ENCODE measurements around the gene OR1N2. TPM values are rescaled to one million over a fixed set of nuclear protein-coding genes. Genes with fewer than 3 reads are reported as not detected.
"Not testable (repeated sequence)": the region's sequence is repeated elsewhere in the genome, so short reads cannot be mapped to it uniquely, and the experiment has no call there.

Gene OR1N2
- total and polyA plus RNA-seq, 4 donors: not detected

GRCh38 chr9:122536134-122536533 is 16.8 kb upstream of the OR1N2 start:
- intact Hi-C loops (cut with DNase I): no loop called here
- H3K4me1 ChIP-seq (ENCODE audit: control insufficient read depth in 1 of 2, insufficient read depth in 2 of 2, low read length in 2 of 2): no peaks in the 10 kb centered on the region
- H3K27ac ChIP-seq (ENCODE audit: low read depth in 1 of 2, low read length in 2 of 2): no peak overlapping the region
- no peaks in the 10 kb centered on the region for H3K9me3 ChIP-seq (ENCODE audit: control insufficient read depth, low read length)
- H3K27me3 ChIP-seq (ENCODE audit: control insufficient read depth in 1 of 2, insufficient read depth in 2 of 2, low read length in 1 of 2): no peaks in the 10 kb centered on the region
- no peaks in the 10 kb centered on the region for H3K36me3 ChIP-seq (ENCODE audit: control insufficient read depth in 1 of 2, insufficient read depth in 2 of 2, low read length in 1 of 2)
- WGBS, 2 donors: 87 to 92% methylated on average over 1 of the region's 1 CpG
- no peak for DNase-seq
- ATAC-seq (ENCODE audit: low FRiP score): no peak
- H3K4me3 ChIP-seq (ENCODE audit: low read length in 2 of 2): no peak overlapping the region

- ATAC-seq (ENCODE audit: low FRiP score); H3K27ac ChIP-seq (ENCODE audit: low read depth in 1 of 2, low read length in 2 of 2); H3K27me3 ChIP-seq (ENCODE audit: control insufficient read depth in 1 of 2, insufficient read depth in 2 of 2, low read length in 1 of 2); H3K4me1 ChIP-seq (ENCODE audit: control insufficient read depth in 1 of 2, insufficient read depth in 2 of 2, low read length in 2 of 2); DNase-seq; H3K36me3 ChIP-seq (ENCODE audit: control insufficient read depth in 1 of 2, insufficient read depth in 2 of 2, low read length in 1 of 2); intact Hi-C loops (cut with DNase I); H3K4me3 ChIP-seq (ENCODE audit: low read length in 2 of 2); H3K9me3 ChIP-seq (ENCODE audit: control insufficient read depth, low read length): not testable (repeated sequence)
- WGBS, 2 donors: 59 to 60% methylated on average over 7 of the region's 7 CpGs
Measured at GRCh38 chr9:122537066-122537465, 15.8 kb upstream of the OR1N2 start.

- WGBS, 2 donors: 56 to 63% methylated on average over 2 of the region's 2 CpGs
- ATAC-seq (ENCODE audit: low FRiP score) (no peak), DNase-seq (no peak)
- H3K27me3 ChIP-seq (ENCODE audit: control insufficient read depth in 1 of 2, insufficient read depth in 2 of 2, low read length in 1 of 2): no peaks in the 10 kb centered on the region
- intact Hi-C loops (cut with DNase I): no loop called here
- no peaks in the 10 kb centered on the region for H3K36me3 ChIP-seq (ENCODE audit: control insufficient read depth in 1 of 2, insufficient read depth in 2 of 2, low read length in 1 of 2)
- no peaks in the 10 kb centered on the region for H3K9me3 ChIP-seq (ENCODE audit: control insufficient read depth, low read length)
- no peak overlapping the region for H3K27ac ChIP-seq (ENCODE audit: low read depth in 1 of 2, low read length in 2 of 2)
- no peaks in the 10 kb centered on the region for H3K4me1 ChIP-seq (ENCODE audit: control insufficient read depth in 1 of 2, insufficient read depth in 2 of 2, low read length in 2 of 2)
- no peak overlapping the region for H3K4me3 ChIP-seq (ENCODE audit: low read length in 2 of 2)
Measured at GRCh38 chr9:122538757-122539156, 14.2 kb upstream of the OR1N2 start.

- no peak overlapping the region for H3K4me3 ChIP-seq (ENCODE audit: low read length in 2 of 2)
- H3K27ac ChIP-seq (ENCODE audit: low read depth in 1 of 2, low read length in 2 of 2): no peak overlapping the region
- no peaks in the 10 kb centered on the region for H3K4me1 ChIP-seq (ENCODE audit: control insufficient read depth in 1 of 2, insufficient read depth in 2 of 2, low read length in 2 of 2)
- no peaks in the 10 kb centered on the region for H3K27me3 ChIP-seq (ENCODE audit: control insufficient read depth in 1 of 2, insufficient read depth in 2 of 2, low read length in 1 of 2)
- intact Hi-C loops (cut with DNase I): no loop called here
- H3K9me3 ChIP-seq (ENCODE audit: control insufficient read depth, low read length): peaks cover 2% of the 10 kb centered on the region
- ATAC-seq (ENCODE audit: low FRiP score) (no peak), DNase-seq (no peak)
- WGBS, 2 donors: 50 to 51% methylated on average over 8 of the region's 8 CpGs
- no peaks in the 10 kb centered on the region for H3K36me3 ChIP-seq (ENCODE audit: control insufficient read depth in 1 of 2, insufficient read depth in 2 of 2, low read length in 1 of 2)
Measured at GRCh38 chr9:122546196-122546595, 6.7 kb upstream of the OR1N2 start.

GRCh38 chr9:122551371-122551770 is 1.5 kb upstream of the OR1N2 start:
- ATAC-seq (ENCODE audit: low FRiP score) (no peak), DNase-seq (no peak)
- intact Hi-C loops (cut with DNase I): no loop called here
- Histone ChIP-seq H3K27ac (ENCODE audit: low read depth in 1 of 2, low read length in 2 of 2) (no peak overlapping the region), H3K27me3 (ENCODE audit: control insufficient read depth in 1 of 2, insufficient read depth in 2 of 2, low read length in 1 of 2) (peaks cover 0 to 2% of the 10 kb centered on the region in 2 donors), H3K9me3 (ENCODE audit: control insufficient read depth, low read length) (peaks cover 2% of the 10 kb centered on the region), H3K4me3 (ENCODE audit: low read length in 2 of 2) (no peak overlapping the region), H3K36me3 (ENCODE audit: control insufficient read depth in 1 of 2, insufficient read depth in 2 of 2, low read length in 1 of 2) (no peaks in the 10 kb centered on the region), H3K4me1 (ENCODE audit: control insufficient read depth in 1 of 2, insufficient read depth in 2 of 2, low read length in 2 of 2) (no peaks in the 10 kb centered on the region)
- WGBS, 2 donors: 73 to 82% methylated on average over 5 of the region's 5 CpGs

GRCh38 chr9:122561446-122561845 is 8.5 kb downstream of the OR1N2 start:
- WGBS, 2 donors: 70 to 75% methylated on average over 4 of the region's 4 CpGs
- Histone ChIP-seq H3K4me1 (ENCODE audit: control insufficient read depth in 1 of 2, insufficient read depth in 2 of 2, low read length in 2 of 2) (no peaks in the 10 kb centered on the region), H3K9me3 (ENCODE audit: control insufficient read depth, low read length) (peaks cover 2% of the 10 kb centered on the region), H3K4me3 (ENCODE audit: low read length in 2 of 2) (no peak overlapping the region), H3K36me3 (ENCODE audit: control insufficient read depth in 1 of 2, insufficient read depth in 2 of 2, low read length in 1 of 2) (no peaks in the 10 kb centered on the region), H3K27me3 (ENCODE audit: control insufficient read depth in 1 of 2, insufficient read depth in 2 of 2, low read length in 1 of 2) (no peaks in the 10 kb centered on the region), H3K27ac (ENCODE audit: low read depth in 1 of 2, low read length in 2 of 2) (no peak overlapping the region)
- DNase-seq (no peak), ATAC-seq (ENCODE audit: low FRiP score) (no peak)
- intact Hi-C loops (cut with DNase I): no loop called here

- ATAC-seq (ENCODE audit: low FRiP score) (no peak), DNase-seq (no peak)
- H3K27ac ChIP-seq (ENCODE audit: low read depth in 1 of 2, low read length in 2 of 2): no peak overlapping the region
- peaks cover 2% of the 10 kb centered on the region for H3K9me3 ChIP-seq (ENCODE audit: control insufficient read depth, low read length)
- no peaks in the 10 kb centered on the region for H3K4me1 ChIP-seq (ENCODE audit: control insufficient read depth in 1 of 2, insufficient read depth in 2 of 2, low read length in 2 of 2)
- no peak overlapping the region for H3K4me3 ChIP-seq (ENCODE audit: low read length in 2 of 2)
- H3K36me3 ChIP-seq (ENCODE audit: control insufficient read depth in 1 of 2, insufficient read depth in 2 of 2, low read length in 1 of 2): no peaks in the 10 kb centered on the region
- H3K27me3 ChIP-seq (ENCODE audit: control insufficient read depth in 1 of 2, insufficient read depth in 2 of 2, low read length in 1 of 2): no peaks in the 10 kb centered on the region
- intact Hi-C loops (cut with DNase I): no loop called here
- 33 to 39% methylated on average over 9 of the region's 9 CpGs for WGBS, 2 donors
Measured at GRCh38 chr9:122562134-122562760, 9.3 kb downstream of the OR1N2 start.

DNA sequence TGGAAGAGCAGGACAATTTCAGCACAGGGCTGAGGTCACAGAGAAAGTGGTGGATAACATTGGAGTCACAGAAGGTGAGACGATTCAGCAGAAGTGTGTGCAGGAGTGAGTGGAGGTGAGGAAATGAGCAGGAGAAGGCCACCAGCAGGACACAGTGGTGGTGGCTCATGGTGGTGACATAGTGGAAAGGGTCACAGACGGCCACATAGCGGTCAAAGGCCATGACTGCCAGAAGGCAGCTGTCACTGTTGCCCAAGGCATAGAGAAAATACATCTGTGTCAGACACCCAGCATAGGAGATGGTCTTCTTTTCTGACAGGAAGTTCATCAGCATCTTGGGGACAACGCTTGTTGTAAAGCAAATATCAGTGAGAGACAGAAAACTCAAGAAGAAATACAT is 15.0 kb downstream of the OR1N2 start:
- no peaks in the 10 kb centered on the region for H3K9me3 ChIP-seq (ENCODE audit: control insufficient read depth, low read length)
- intact Hi-C loops (cut with DNase I): no loop called here
- ATAC-seq (ENCODE audit: low FRiP score): no peak
- no peak for DNase-seq
- H3K36me3 ChIP-seq (ENCODE audit: control insufficient read depth in 1 of 2, insufficient read depth in 2 of 2, low read length in 1 of 2): no peaks in the 10 kb centered on the region
- H3K27ac ChIP-seq (ENCODE audit: low read depth in 1 of 2, low read length in 2 of 2): no peak overlapping the region
- WGBS, 2 donors: 85 to 86% methylated on average over 4 of the region's 4 CpGs
- no peak overlapping the region for H3K4me3 ChIP-seq (ENCODE audit: low read length in 2 of 2)
- no peaks in the 10 kb centered on the region for H3K27me3 ChIP-seq (ENCODE audit: control insufficient read depth in 1 of 2, insufficient read depth in 2 of 2, low read length in 1 of 2)
- H3K4me1 ChIP-seq (ENCODE audit: control insufficient read depth in 1 of 2, insufficient read depth in 2 of 2, low read length in 2 of 2): no peaks in the 10 kb centered on the region

DNA sequence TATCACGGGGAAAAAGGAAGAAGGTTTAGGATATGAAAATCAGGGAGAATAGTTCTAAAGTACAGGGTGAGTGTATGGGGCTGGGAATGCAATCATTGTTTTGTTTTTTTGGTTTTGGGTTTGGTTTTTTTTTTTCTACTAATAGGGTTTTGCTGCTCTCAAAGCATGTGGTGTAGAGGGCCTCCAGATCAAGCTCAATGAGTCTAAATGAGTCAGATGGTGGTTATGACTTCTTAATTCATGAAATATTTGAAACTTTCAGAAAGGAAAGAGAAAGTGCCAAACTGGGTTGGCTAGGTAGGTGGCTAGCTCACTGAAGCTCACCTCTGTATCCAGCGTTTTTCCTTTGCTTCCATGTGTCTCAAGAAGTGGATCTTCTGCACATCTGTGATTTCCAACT is 19.5 kb downstream of the OR1N2 start:
- Histone ChIP-seq H3K4me3 (ENCODE audit: low read length in 2 of 2) (no peak overlapping the region), H3K27me3 (ENCODE audit: control insufficient read depth in 1 of 2, insufficient read depth in 2 of 2, low read length in 1 of 2) (no peaks in the 10 kb centered on the region), H3K27ac (ENCODE audit: low read depth in 1 of 2, low read length in 2 of 2) (no peak overlapping the region), H3K4me1 (ENCODE audit: control insufficient read depth in 1 of 2, insufficient read depth in 2 of 2, low read length in 2 of 2) (no peaks in the 10 kb centered on the region), H3K36me3 (ENCODE audit: control insufficient read depth in 1 of 2, insufficient read depth in 2 of 2, low read length in 1 of 2) (no peaks in the 10 kb centered on the region), H3K9me3 (ENCODE audit: control insufficient read depth, low read length) (peaks cover 2% of the 10 kb centered on the region)
- ATAC-seq (ENCODE audit: low FRiP score): no peak
- WGBS, 2 donors: 63 to 69% methylated on average over 2 of the region's 2 CpGs
- DNase-seq: no peak
- intact Hi-C loops (cut with DNase I): no loop called here
